ENCODE measurements around the gene SLC35F3. TPM values are rescaled to one million over a fixed set of nuclear protein-coding genes. Genes with fewer than 3 reads are reported as not detected.
A peak's percentile ranks its signal among the peaks of the same experiment; 100 is the strongest.

Gene SLC35F3
- total RNA-seq, 1 experiment from 2014 or later: 0.94 TPM

DNA sequence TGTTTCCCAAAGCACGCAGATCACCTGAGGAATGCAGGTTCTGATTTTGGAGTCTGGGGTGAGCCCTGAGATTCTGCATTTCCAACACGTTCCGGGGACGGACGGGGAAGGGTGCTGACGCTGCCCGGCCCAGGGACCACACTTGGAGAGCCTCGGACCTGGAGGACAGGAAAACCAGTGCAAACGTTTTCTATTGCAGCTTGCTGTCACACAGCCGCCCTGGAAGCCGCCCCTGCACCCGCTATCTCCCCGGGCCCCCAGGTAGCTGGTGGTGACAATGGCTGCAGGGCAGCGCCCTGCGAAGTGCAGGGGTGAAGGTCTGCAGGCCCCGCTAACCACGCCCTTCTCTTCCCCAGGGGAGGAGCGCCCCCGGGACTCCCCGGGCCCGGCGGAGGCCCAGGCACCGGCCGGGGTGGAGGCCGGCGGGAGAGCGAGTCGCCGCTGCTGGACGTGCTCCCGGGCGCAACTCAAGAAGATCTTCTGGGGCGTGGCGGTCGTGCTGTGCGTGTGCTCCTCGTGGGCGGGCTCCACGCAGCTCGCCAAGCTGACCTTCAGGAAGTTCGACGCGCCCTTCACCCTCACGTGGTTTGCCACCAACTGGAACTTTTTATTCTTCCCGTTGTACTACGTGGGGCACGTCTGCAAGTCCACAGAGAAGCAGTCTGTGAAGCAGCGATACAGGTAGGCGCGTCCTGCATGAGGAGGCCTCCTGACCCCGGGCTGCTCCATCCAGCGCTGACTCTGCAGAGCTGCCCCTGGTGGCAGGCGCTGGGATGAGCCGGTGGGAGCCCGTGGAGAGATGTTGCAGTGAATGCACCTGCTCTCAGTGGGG, 326.8 kb downstream of the SLC35F3 start:
- ATAC-seq (peak; percentile 98), DNase-seq (ENCODE audit: low spot score) (peak; percentile 76)
- Mint-ChIP-seq H3K27ac (no peak overlapping the region), H3K4me3 (no peak overlapping the region), H3K36me3 (no peaks in the 10 kb centered on the region), H3K9me3 (no peaks in the 10 kb centered on the region), H3K27me3 (ENCODE audit: low read depth) (peaks cover 16% of the 10 kb centered on the region), H3K4me1 (peaks cover 35% of the 10 kb centered on the region)
- TF ChIP-seq ETV6 (CRISPR knock-in tag; IDR thresholded peaks at IDR 0.05): peak; percentile 16; the same call in 1 of the 2 replicates
- no peak for TF ChIP-seq IRF2 (CRISPR knock-in tag; IDR thresholded peaks at IDR 0.05; ENCODE audit: borderline replicate concordance, low read depth)
- no peak for TF ChIP-seq NR2C2 (CRISPR knock-in tag; IDR thresholded peaks at IDR 0.05)
- peak; percentile 51; the same call in 1 of the 2 replicates for TF ChIP-seq HMGXB4 (CRISPR knock-in tag; IDR thresholded peaks at IDR 0.05)
- TF ChIP-seq CTCF (IDR thresholded peaks at IDR 0.05): peak; percentile 53
- no peak for TF ChIP-seq ZNF416 (CRISPR knock-in tag; IDR thresholded peaks at IDR 0.05)
- ChIA-PET POLR2A (no interaction called here), CTCF (interaction anchor here (0.5 to 3.1 kb wide), 16 partner anchors 10 to 513 kb away, joined by 3 to 33 read pairs (median 4); no protein-coding TSS in a partner anchor)

DNA sequence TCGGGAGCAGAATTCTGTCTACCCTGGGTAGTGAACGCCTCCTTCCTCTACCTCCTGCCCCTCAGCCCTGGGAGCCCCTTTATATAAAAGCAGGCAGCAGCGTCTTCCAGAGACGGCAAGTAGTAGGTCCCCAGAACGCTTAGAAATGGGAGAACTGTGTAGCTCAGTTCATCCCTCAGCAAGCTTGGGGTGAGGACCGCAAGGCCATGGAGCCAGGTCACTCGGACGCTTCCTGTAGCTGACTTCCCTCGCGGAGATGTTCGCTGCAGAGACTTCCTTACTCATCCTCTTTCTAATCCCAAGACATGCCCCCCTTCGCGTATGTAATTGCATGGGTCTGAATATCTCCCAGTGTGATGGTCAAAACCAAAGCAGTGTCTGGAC, 327.4 kb downstream of the SLC35F3 start:
- ATAC-seq (no peak; the same call in 1 of the 2 replicates), DNase-seq (ENCODE audit: low spot score) (no peak)
- POLR2A ChIA-PET: no interaction called here
- Mint-ChIP-seq H3K36me3 (no peaks in the 10 kb centered on the region), H3K27me3 (ENCODE audit: low read depth) (peaks cover 16% of the 10 kb centered on the region), H3K27ac (no peak overlapping the region), H3K4me1 (peaks cover 29% of the 10 kb centered on the region), H3K4me3 (no peak overlapping the region), H3K9me3 (no peaks in the 10 kb centered on the region)
- no peak for TF ChIP-seq HMGA2 (CRISPR knock-in tag; IDR thresholded peaks at IDR 0.05)
- 0 out of 2 replicates have a peak, but pooled peaks have one; percentile 21 for TF ChIP-seq CTCF (IDR thresholded peaks at IDR 0.05)
- CTCF ChIA-PET: interaction anchor here (0.6 to 3.1 kb wide), 12 partner anchors 10 to 512 kb away, joined by 3 to 33 read pairs (median 4); no protein-coding TSS in a partner anchor

DNA sequence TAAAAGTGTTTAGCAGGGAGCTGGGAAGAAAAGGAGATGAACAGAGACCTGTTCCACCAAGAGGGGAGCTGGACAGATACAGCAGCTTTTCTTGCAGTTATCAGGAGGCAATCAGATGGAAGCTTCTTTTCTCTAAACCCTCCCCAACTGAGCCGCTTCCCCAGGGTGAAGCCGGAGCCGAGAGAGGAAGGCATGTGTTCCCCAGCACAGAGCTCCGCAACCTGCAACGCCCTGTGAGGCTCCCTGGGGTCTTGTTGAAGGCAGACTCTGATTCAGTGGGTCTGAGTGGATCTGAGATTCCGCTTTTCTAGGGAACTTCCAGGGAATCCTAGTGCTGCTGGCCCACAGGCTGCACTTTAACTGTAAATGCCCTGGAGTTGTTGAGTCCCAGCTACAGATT, 329.7 kb downstream of the SLC35F3 start:
- no peak overlapping the region for H3K4me3 Mint-ChIP-seq
- peaks cover 9% of the 10 kb centered on the region for H3K27me3 Mint-ChIP-seq (ENCODE audit: low read depth)
- H3K36me3 Mint-ChIP-seq: no peaks in the 10 kb centered on the region
- peaks cover 22% of the 10 kb centered on the region for H3K4me1 Mint-ChIP-seq
- ChIA-PET CTCF (interaction anchor here (1.3 to 2.2 kb wide), 2 partner anchors 75 to 92 kb away, joined by 3 to 9 read pairs; no protein-coding TSS in a partner anchor), POLR2A (no interaction called here)
- TF ChIP-seq CREB1 (CRISPR knock-in tag; IDR thresholded peaks at IDR 0.05) (no peak), GRHL2 (CRISPR knock-in tag; IDR thresholded peaks at IDR 0.05; ENCODE audit: insufficient replicate concordance, severe bottlenecking) (no peak)
- no peaks in the 10 kb centered on the region for H3K9me3 Mint-ChIP-seq
- ATAC-seq (no peak), DNase-seq (ENCODE audit: low spot score) (no peak)
- no peak overlapping the region for H3K27ac Mint-ChIP-seq

DNA sequence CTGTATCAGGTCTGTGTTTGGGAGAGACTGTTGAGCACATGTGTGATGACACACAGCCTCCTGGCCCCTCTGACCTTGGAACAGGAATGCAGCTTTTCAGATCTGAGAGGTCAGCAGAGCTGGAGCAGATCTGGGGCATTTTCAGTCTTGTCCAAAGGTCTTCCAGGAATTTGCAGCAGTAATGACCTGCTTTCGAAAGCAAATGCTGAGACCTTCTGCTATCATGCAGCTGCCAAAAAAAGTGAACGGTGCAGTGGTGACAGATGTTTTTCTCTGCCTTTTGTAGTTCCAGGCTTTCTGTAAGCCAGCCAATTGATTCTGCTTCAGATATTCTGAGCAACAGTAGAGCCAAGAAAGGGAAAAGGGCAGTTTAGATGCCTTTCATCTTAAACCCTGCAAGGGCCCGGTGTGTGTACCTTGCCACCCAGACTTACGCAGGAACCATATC, 331.0 kb downstream of the SLC35F3 start:
- Mint-ChIP-seq H3K27me3 (ENCODE audit: low read depth) (peaks cover 7% of the 10 kb centered on the region), H3K4me1 (peaks cover 12% of the 10 kb centered on the region), H3K9me3 (no peaks in the 10 kb centered on the region), H3K4me3 (no peak overlapping the region), H3K27ac (no peak overlapping the region), H3K36me3 (no peaks in the 10 kb centered on the region)
- ATAC-seq (no peak), DNase-seq (ENCODE audit: low spot score) (no peak)
- ChIA-PET CTCF (interaction anchor here (0.6 to 1.6 kb wide), 4 partner anchors 9 to 74 kb away, joined by 3 to 6 read pairs (median 4); no protein-coding TSS in a partner anchor), POLR2A (no interaction called here)
- TF ChIP-seq FOXP4 (CRISPR knock-in tag; IDR thresholded peaks at IDR 0.05): no peak
- no peak for TF ChIP-seq SMAD4 (CRISPR knock-in tag; IDR thresholded peaks at IDR 0.05)
- no peak for TF ChIP-seq ZNF425 (CRISPR knock-in tag; conservative IDR thresholded peaks at IDR 0.05)
- TF ChIP-seq, protein P1, sequence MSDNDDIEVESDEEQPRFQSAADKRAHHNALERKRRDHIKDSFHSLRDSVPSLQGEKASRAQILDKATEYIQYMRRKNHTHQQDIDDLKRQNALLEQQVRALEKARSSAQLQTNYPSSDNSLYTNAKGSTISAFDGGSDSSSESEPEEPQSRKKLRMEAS (CRISPR knock-in tag; IDR thresholded peaks at IDR 0.05): no peak
- no peak for TF ChIP-seq NFATC4 (CRISPR knock-in tag; IDR thresholded peaks at IDR 0.05)
- no peak for TF ChIP-seq NFE2L1 (CRISPR knock-in tag; IDR thresholded peaks at IDR 0.05)
- no peak for TF ChIP-seq TCF7 (CRISPR knock-in tag; IDR thresholded peaks at IDR 0.05; ENCODE audit: low read depth)
